Fibroblast of lung (primary cell): ENCODE data around the gene NUP43.

Source experiments
- EZH2 ChIP-seq: IDR thresholded peaks from 2 replicates; pipeline ENCODE4 v1.5.1; 2012; ENCODE audit warnings: low read length, control low read depth, mild to moderate bottlenecking; ENCODE audit errors: missing control alignments
- TF ChIP-seq, protein P1 (sequence below), 2 donors: IDR thresholded peaks in 1 of 2; conservative IDR thresholded peaks in 1 of 2; 1 replicate in 1 of 2; 2 replicates in 1 of 2; pipeline ENCODE4 v1.5.1; 2011 to 2012; ENCODE audit warnings: low read length in 2 of 2, control low read depth in 1 of 2, inconsistent platforms in 1 of 2, low read depth in 1 of 2, mild to moderate bottlenecking in 1 of 2

DNA sequence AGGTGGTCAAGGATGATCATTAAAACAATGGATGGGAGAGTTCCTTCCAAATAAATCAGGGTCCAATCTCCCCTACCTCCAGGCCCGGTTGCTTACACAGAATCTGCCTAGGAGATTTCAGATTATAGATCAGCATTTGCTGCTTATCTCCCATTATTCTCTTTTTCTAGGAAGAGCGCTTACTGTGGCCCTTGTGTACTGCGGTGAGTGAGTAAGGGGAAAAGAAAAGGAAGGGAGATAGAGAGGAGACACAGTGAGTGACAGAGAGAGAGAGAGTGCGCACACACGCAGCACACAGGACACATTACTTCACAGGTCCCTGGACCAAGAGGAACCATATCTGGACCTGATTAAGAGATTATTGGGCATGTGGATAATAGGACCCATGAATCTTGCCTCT is 34.6 kb downstream of the NUP43 start:
- TF ChIP-seq, protein P1, sequence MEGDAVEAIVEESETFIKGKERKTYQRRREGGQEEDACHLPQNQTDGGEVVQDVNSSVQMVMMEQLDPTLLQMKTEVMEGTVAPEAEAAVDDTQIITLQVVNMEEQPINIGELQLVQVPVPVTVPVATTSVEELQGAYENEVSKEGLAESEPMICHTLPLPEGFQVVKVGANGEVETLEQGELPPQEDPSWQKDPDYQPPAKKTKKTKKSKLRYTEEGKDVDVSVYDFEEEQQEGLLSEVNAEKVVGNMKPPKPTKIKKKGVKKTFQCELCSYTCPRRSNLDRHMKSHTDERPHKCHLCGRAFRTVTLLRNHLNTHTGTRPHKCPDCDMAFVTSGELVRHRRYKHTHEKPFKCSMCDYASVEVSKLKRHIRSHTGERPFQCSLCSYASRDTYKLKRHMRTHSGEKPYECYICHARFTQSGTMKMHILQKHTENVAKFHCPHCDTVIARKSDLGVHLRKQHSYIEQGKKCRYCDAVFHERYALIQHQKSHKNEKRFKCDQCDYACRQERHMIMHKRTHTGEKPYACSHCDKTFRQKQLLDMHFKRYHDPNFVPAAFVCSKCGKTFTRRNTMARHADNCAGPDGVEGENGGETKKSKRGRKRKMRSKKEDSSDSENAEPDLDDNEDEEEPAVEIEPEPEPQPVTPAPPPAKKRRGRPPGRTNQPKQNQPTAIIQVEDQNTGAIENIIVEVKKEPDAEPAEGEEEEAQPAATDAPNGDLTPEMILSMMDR (conservative IDR thresholded peaks at IDR 0.05 in 1 of 2, IDR thresholded peaks at IDR 0.05 in 1 of 2; ENCODE audit: low read depth in 1 of 2, low read length in 2 of 2): no peak
- TF ChIP-seq EZH2: no peak
